HepG2 (cell line): Measurements from ENCODE around the gene MAN1A1. TPM values are rescaled to one million over a fixed set of nuclear protein-coding genes. Genes with fewer than 3 reads are reported as not detected.
A peak's percentile ranks its signal among the peaks of the same experiment; 100 is the strongest.

Experiments used
- ATAC-seq: fragments of 200-7000 bp; cut with Tn5 transposase; 3 replicates; pipeline ENCODE4 v1.9.1; 2020; ENCODE audit warnings: mild to moderate bottlenecking, moderate library complexity
- BruUV-seq: library from RNA; stranded (reverse); fragments of 400-500 nt; replicated peaks from 2 replicates; lab custom pipeline; 2021; lab: Mats Ljungman, UMichigan
- CTCF ChIA-PET: fragments of 300-600 bp; formaldehyde crosslinking; extraction: SDS; loops from one replicate; lab custom pipeline; 2021; ENCODE audit warnings: low total read pairs, inconsistent platforms, low intra/inter-chr PET ratio; lab: Yijun Ruan, JAX
- POLR2A ChIA-PET: fragments of 350-600 bp; sonication (Branson Sonifier 250); formaldehyde crosslinking; loops from one replicate; lab custom pipeline; 2020; ENCODE audit warnings: antibody characterized with exemption, inconsistent platforms; lab: Yijun Ruan, JAX
- DNase-seq: peaks from one replicate; pipeline ENCODE4 v3.0.0-alpha.2; 2015; ENCODE audit warnings: low spot score
- FAIRE-seq: peaks from 3 replicates; lab custom pipeline; 2011; peaks lifted over from hg19 to GRCh38; lab: Jason Lieb, UNC
- H2AFZ ChIP-seq: one replicate; pipeline ENCODE4 v1.6.1; 2011; ENCODE audit warnings: low read length, inconsistent platforms
- H3K27ac ChIP-seq: fragments of 300-600 bp; 3 replicates; pipeline ENCODE4 v1.8.0; 2011; ENCODE audit warnings: mixed run types, mild to moderate bottlenecking, mixed read lengths, low read length, inconsistent platforms; ENCODE audit not compliant: insufficient read depth; ENCODE audit errors: extremely low read length
- H3K27me3 ChIP-seq, 2 experiments: fragments of 200-600 bp in 1 of 2; 2 replicates in 1 of 2; 3 replicates in 1 of 2; pipeline versions ENCODE4 v1.6.0 to v1.8.0; 2011; ENCODE audit warnings: low read length in 2 of 2, mild to moderate bottlenecking in 2 of 2, moderate library complexity in 2 of 2, inconsistent platforms in 1 of 2; ENCODE audit not compliant: insufficient read depth in 2 of 2, control insufficient read depth in 1 of 2
- H3K36me3 ChIP-seq, 2 experiments: fragments of 200-600 bp in 1 of 2; replicated peaks in 1 of 2; 2 replicates in 1 of 2; 3 replicates in 1 of 2; pipeline versions ENCODE4 v1.5.1 to v1.8.0; 2011; ENCODE audit warnings: low read length in 2 of 2, inconsistent platforms in 1 of 2; ENCODE audit not compliant: insufficient read depth in 2 of 2, control insufficient read depth in 1 of 2
- H3K4me1 ChIP-seq: 2 replicates; pipeline ENCODE4 v1.5.1; 2012; ENCODE audit warnings: low read length, inconsistent platforms; ENCODE audit not compliant: insufficient read depth
- H3K4me2 ChIP-seq: 2 replicates; pipeline ENCODE4 v1.6.0; 2011; ENCODE audit warnings: low read depth, low read length, inconsistent platforms
- H3K4me3 ChIP-seq, 3 experiments: fragments of 200-600 bp in 1 of 3; sonication (generic), shearing (Covaris generic) in 1 of 3; replicated peaks in 1 of 3; 2 replicates each; pipeline ENCODE4 v1.5.1; 2011 to 2016; ENCODE audit warnings: low read length in 3 of 3, inconsistent platforms in 2 of 3, low read depth in 2 of 3, mild to moderate bottlenecking in 2 of 3, control low read depth in 1 of 3, mixed read lengths in 1 of 3; ENCODE audit not compliant: insufficient read depth in 1 of 3
- H3K79me2 ChIP-seq: one replicate; pipeline ENCODE4 v1.6.1; 2011; ENCODE audit warnings: low read length, inconsistent platforms; ENCODE audit not compliant: insufficient read depth
- H3K9ac ChIP-seq: 2 replicates; pipeline ENCODE4 v1.6.0; 2011; ENCODE audit warnings: mild to moderate bottlenecking, low read depth, low read length, inconsistent platforms; ENCODE audit not compliant: insufficient read depth
- H3K9me3 ChIP-seq: 2 replicates; pipeline ENCODE4 v1.5.1; 2012; ENCODE audit warnings: mild to moderate bottlenecking, low read length
- H4K20me1 ChIP-seq: 2 replicates; pipeline ENCODE4 v1.6.0; 2011; ENCODE audit warnings: inconsistent platforms, mild to moderate bottlenecking, low read length, moderate library complexity; ENCODE audit not compliant: insufficient read depth
- CC2D1A ChIP-seq: sonication (generic); formaldehyde crosslinking; IDR thresholded peaks from 2 replicates; pipeline ENCODE4 v1.8.1; 2023; ENCODE audit warnings: mild to moderate bottlenecking, missing genetic modification reagents
- EED ChIP-seq: sonication (generic); formaldehyde crosslinking; IDR thresholded peaks from 2 replicates; pipeline ENCODE4 v1.5.0; 2020; ENCODE audit warnings: mild to moderate bottlenecking, missing genetic modification reagents
- FOXA1 ChIP-seq, 2 experiments: fragments of 450-650 bp in 1 of 2; sonication (generic) in 1 of 2; formaldehyde crosslinking in 1 of 2; IDR thresholded peaks; 2 replicates each; pipeline versions ENCODE4 v1.4.0 to v1.6.1; 2016 to 2020; ENCODE audit warnings: missing genetic modification reagents in 1 of 2
- FOXO1 ChIP-seq: sonication (generic); formaldehyde crosslinking; IDR thresholded peaks from 2 replicates; pipeline ENCODE4 v1.4.0; 2020; ENCODE audit warnings: missing genetic modification reagents
- MED1 ChIP-seq: sonication (generic); formaldehyde crosslinking; IDR thresholded peaks from 2 replicates; pipeline ENCODE4 v1.4.0; 2020; ENCODE audit warnings: missing genetic modification reagents
- MYC ChIP-seq: sonication (generic); formaldehyde crosslinking; IDR thresholded peaks from 2 replicates; pipeline ENCODE4 v1.9.0; 2021; ENCODE audit warnings: missing genetic modification reagents, borderline replicate concordance
- POLR2A ChIP-seq, 2 experiments: IDR thresholded peaks; 2 replicates each; pipeline ENCODE4 v1.6.1; 2011; ENCODE audit warnings: low read depth in 2 of 2, low read length in 2 of 2, mild to moderate bottlenecking in 1 of 2, moderate library complexity in 1 of 2; ENCODE audit not compliant: insufficient read depth in 1 of 2
- POLR2AphosphoS5 ChIP-seq: IDR thresholded peaks from 2 replicates; pipeline ENCODE4 v1.6.1; 2012; ENCODE audit warnings: low read depth, low read length
- RBM22 ChIP-seq: fragments of 200-400 bp; formaldehyde crosslinking; optimal IDR thresholded peaks from 2 replicates; pipeline ENCODE3; 2017; ENCODE audit warnings: mild to moderate bottlenecking, low read length, moderate library complexity
- TBL1XR1 ChIP-seq: fragments of 150-350 bp; IDR thresholded peaks from 2 replicates; pipeline ENCODE4 v1.6.1; 2014; ENCODE audit warnings: borderline replicate concordance, low read length; ENCODE audit not compliant: partially characterized antibody
- TCF7 ChIP-seq: sonication (generic); IDR thresholded peaks from 2 replicates; pipeline ENCODE4 v1.6.1; 2016; ENCODE audit warnings: antibody characterized with exemption, low read depth
- ZMYM2 ChIP-seq: sonication (generic); formaldehyde crosslinking; IDR thresholded peaks from 2 replicates; pipeline ENCODE4 v1.8.0; 2022; ENCODE audit warnings: mild to moderate bottlenecking, missing genetic modification reagents
- ZNF136 ChIP-seq: sonication (generic); formaldehyde crosslinking; IDR thresholded peaks from 2 replicates; pipeline ENCODE4 v1.8.1; 2022; ENCODE audit warnings: low read depth, mild to moderate bottlenecking, moderate library complexity, missing genetic modification reagents
- ZNF232 ChIP-seq: sonication (generic); formaldehyde crosslinking; IDR thresholded peaks from 2 replicates; pipeline ENCODE4 v1.4.0; 2020; ENCODE audit warnings: missing genetic modification reagents, borderline replicate concordance
- ZNF296 ChIP-seq: sonication (generic); formaldehyde crosslinking; conservative IDR thresholded peaks from 2 replicates; pipeline ENCODE4 v1.5.0; 2020; ENCODE audit warnings: mild to moderate bottlenecking, missing genetic modification reagents
- ZNF354B ChIP-seq: sonication (generic); formaldehyde crosslinking; IDR thresholded peaks from 2 replicates; pipeline ENCODE4 v1.8.0; 2022; ENCODE audit warnings: mild to moderate bottlenecking, missing genetic modification reagents
- ZSCAN22 ChIP-seq: sonication (generic); formaldehyde crosslinking; IDR thresholded peaks from 2 replicates; pipeline ENCODE4 v1.4.0; 2020; ENCODE audit warnings: mild to moderate bottlenecking, missing genetic modification reagents
- WGBS: methylation state at CpG from one replicate; pipeline ENCODE4 v1.1.6; 2017; ENCODE audit warnings: low lambda C conversion rate; 5-methylcytosine and 5-hydroxymethylcytosine counted together
- in situ Hi-C: cut with HindIII; loops from 2 replicates; pipeline ENCODE4 v1.10.0; 2017; ENCODE audit warnings: low pct_unique_long_range_greater_than_20kb; ENCODE audit not compliant: extremely low pct_ligation_motif_present
- intact Hi-C: fragments of 100-400 bp; cut with micrococcal nuclease; formaldehyde crosslinking; loops from one replicate; pipeline ENCODE4 v1.10.0; 2022; ENCODE audit not compliant: unreplicated experiment
- polyA plus RNA-seq, 8 experiments: library from polyadenylated mRNA; depleted of rRNA in 3 of 8; stranded (reverse) in 7 of 8; unstranded in 1 of 8; fragments of >200 nt; fragmentation: Illumina TruSeq in 4 of 8; extraction: Trizol in 4 of 8; gene quantifications; 2 replicates each; pipeline versions ENCODE4 v1.2.1 to v1.2.3, GENCODE V29; 2011 to 2016; ENCODE audit warnings: low read depth in 4 of 8, missing spikeins in 1 of 8, mixed read lengths in 1 of 8; ENCODE audit not compliant: insufficient read depth in 1 of 8
- total RNA-seq, 5 experiments: library from RNA; depleted of rRNA; stranded (reverse); fragments of >200 nt; fragmentation: Illumina TruSeq; extraction: Trizol; gene quantifications; 2 replicates each; pipeline ENCODE4 v1.2.3, GENCODE V29; 2016; ENCODE audit warnings: low read depth in 1 of 5
- TF ChIP-seq, protein P1 (sequence below): sonication (generic); formaldehyde crosslinking; IDR thresholded peaks from 2 replicates; pipeline ENCODE4 v1.4.0; 2020; ENCODE audit warnings: missing genetic modification reagents
- TF ChIP-seq, protein P2 (sequence below): sonication (generic); formaldehyde crosslinking; IDR thresholded peaks from 2 replicates; pipeline ENCODE4 v1.4.0; 2020; ENCODE audit warnings: missing genetic modification reagents
- TF ChIP-seq, protein P3 (sequence below): sonication (generic); formaldehyde crosslinking; IDR thresholded peaks from 2 replicates; pipeline ENCODE4 v1.4.0; 2020; ENCODE audit warnings: missing genetic modification reagents

The MAN1A1 gene
- total and polyA plus RNA-seq, 2 of the 13 experiments (the other 11 are each of a cell fraction or from before 2014, with no cell fraction given), result 156 to 236 TPM

DNA sequence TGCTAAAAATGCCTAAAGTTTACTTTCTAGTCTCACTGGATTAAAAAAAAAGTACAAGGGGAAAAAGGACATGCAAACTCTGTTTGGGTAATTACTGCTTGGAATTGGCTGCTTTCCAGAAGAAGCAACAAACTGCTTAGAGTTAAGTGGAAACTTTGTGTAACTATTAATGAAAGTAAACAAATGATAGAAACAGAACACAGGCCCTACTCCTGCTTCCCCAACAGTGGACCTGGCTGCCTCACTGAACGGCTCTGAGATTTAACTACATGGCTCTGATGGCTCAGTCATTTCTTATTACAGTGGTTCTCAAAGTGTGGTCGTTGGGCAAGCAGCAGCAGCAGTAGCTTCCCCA is 108.5 kb downstream of the MAN1A1 start (continued):
- TF ChIP-seq ZNF354B (CRISPR knock-in tag) (no peak), EED (CRISPR knock-in tag) (no peak), TBL1XR1 (no peak), ZMYM2 (CRISPR knock-in tag) (no peak)
- TF ChIP-seq, protein P1, sequence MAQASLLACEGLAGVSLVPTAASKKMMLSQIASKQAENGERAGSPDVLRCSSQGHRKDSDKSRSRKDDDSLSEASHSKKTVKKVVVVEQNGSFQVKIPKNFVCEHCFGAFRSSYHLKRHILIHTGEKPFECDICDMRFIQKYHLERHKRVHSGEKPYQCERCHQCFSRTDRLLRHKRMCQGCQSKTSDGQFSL (CRISPR knock-in tag), result no peak

DNA sequence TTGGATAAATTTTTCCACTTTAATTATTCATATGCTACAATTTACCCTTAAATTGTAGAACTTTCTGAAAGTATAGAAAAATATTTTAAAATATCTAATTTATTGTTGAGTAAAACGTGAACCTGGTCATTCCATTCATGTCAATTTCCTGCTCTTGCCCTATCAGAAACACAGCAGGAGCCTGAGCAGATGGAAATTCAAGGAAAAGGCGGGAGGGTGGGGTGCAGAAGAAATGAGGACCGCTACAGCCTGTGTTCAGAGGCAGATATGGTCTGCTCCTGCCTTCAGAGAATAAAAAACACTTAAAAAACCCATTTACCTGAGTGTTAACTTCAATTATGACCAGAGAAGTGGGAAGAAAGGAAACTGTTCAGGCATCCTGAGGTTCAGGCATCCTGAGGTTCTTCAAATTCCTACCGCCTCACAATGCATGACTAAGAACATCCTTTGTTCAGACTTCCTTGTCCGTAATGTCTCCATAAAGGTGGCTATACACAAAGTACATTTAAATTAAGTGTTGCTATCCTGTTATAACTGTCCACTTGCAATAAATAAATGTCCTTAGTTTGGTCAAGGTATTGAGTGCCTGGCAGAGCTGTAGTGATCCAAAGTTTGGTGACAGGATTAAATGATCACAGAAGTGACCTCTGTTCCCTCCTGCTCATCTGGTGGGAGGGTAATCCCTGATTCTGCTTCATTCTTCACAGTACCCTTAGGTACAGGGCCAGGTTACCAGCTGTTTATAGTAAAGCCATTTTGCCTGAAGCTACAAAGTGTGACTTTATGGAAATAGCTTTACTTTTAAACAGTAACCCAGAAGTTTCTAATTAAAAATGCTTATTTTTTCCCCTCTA is 109.1 kb downstream of the MAN1A1 start:
- H4K20me1 ChIP-seq, result peaks cover 18% of the 10 kb centered on the region
- FAIRE-seq (no peak), DNase-seq (no peak), ATAC-seq (peak; percentile 69)
- peaks cover 16 to 78% of the 10 kb centered on the region in 2 experiments for H3K36me3 ChIP-seq
- H3K9me3 ChIP-seq, result no peaks in the 10 kb centered on the region
- H3K27ac ChIP-seq, result no peak overlapping the region
- no peaks in the 10 kb centered on the region for H3K27me3 ChIP-seq
- H3K79me2 ChIP-seq, result peaks cover 48% of the 10 kb centered on the region
- intact Hi-C loops (no loop called here), in situ Hi-C loops (no loop called here)
- no peak overlapping the region for H2AFZ ChIP-seq
- WGBS, result 97% methylated on average over 5 of the region's 5 CpGs
- ChIA-PET POLR2A (no interaction called here), CTCF (no interaction called here)
- H3K9ac ChIP-seq, result no peak overlapping the region
- H3K4me2 ChIP-seq, result no peak overlapping the region
- no peak overlapping the region for H3K4me3 ChIP-seq
- H3K4me1 ChIP-seq, result peaks cover 47% of the 10 kb centered on the region
- BruUV-seq, result no TSS peak
- TF ChIP-seq POLR2AphosphoS5 (0 out of 2 replicates have a peak, but pooled peaks have one; percentile 5), MYC (CRISPR knock-in tag) (no peak), ZNF296 (CRISPR knock-in tag) (no peak), TCF7 (no peak), CC2D1A (no peak), ZNF232 (CRISPR knock-in tag) (0 out of 2 replicates have a peak, but pooled peaks have one; percentile 35), FOXO1 (CRISPR knock-in tag) (no peak), ZSCAN22 (CRISPR knock-in tag) (no peak), ZNF136 (CRISPR knock-in tag) (no peak), POLR2A (IDR thresholded peaks at IDR 0.05; ENCODE audit: insufficient read depth in 1 of 2, low read depth in 2 of 2, low read length in 2 of 2) (no peak), MED1 (CRISPR knock-in tag) (0 out of 2 replicates have a peak, but pooled peaks have one; percentile 6), FOXA1 (IDR thresholded peaks at IDR 0.05) (no peak), FOXA1 (CRISPR knock-in tag; IDR thresholded peaks at IDR 0.05) (no peak), RBM22 (peak; percentile 92)
- TF ChIP-seq, protein P2, sequence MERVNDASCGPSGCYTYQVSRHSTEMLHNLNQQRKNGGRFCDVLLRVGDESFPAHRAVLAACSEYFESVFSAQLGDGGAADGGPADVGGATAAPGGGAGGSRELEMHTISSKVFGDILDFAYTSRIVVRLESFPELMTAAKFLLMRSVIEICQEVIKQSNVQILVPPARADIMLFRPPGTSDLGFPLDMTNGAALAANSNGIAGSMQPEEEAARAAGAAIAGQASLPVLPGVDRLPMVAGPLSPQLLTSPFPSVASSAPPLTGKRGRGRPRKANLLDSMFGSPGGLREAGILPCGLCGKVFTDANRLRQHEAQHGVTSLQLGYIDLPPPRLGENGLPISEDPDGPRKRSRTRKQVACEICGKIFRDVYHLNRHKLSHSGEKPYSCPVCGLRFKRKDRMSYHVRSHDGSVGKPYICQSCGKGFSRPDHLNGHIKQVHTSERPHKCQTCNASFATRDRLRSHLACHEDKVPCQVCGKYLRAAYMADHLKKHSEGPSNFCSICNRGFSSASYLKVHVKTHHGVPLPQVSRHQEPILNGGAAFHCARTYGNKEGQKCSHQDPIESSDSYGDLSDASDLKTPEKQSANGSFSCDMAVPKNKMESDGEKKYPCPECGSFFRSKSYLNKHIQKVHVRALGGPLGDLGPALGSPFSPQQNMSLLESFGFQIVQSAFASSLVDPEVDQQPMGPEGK (CRISPR knock-in tag), result no peak
- TF ChIP-seq, protein P3, sequence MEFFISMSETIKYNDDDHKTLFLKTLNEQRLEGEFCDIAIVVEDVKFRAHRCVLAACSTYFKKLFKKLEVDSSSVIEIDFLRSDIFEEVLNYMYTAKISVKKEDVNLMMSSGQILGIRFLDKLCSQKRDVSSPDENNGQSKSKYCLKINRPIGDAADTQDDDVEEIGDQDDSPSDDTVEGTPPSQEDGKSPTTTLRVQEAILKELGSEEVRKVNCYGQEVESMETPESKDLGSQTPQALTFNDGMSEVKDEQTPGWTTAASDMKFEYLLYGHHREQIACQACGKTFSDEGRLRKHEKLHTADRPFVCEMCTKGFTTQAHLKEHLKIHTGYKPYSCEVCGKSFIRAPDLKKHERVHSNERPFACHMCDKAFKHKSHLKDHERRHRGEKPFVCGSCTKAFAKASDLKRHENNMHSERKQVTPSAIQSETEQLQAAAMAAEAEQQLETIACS (CRISPR knock-in tag), result no peak
